ENCODE data around the gene UBA1.

UBA1 gene

GRCh38 chrX:47148946-47149345 lies 44.7 kb upstream of the UBA1 start:
- no peak overlapping the region for H3K14ac ChIP-seq (ENCODE audit: low read length in 2 of 2)
- WGBS: 70% methylated on average over 1 of the region's 2 CpGs
- no peak overlapping the region for H2BK15ac ChIP-seq (ENCODE audit: low read depth, poor library complexity, severe bottlenecking)
- no peaks in the 10 kb centered on the region for H3K9me3 ChIP-seq (ENCODE audit: control insufficient read depth, low read length)
- H3K4me3 ChIP-seq (ENCODE audit: insufficient read depth in 1 of 2, low read depth in 1 of 2, low read length in 2 of 2): no peak overlapping the region
- no peak overlapping the region for H3K4me2 ChIP-seq (ENCODE audit: low read length, poor library complexity, severe bottlenecking)
- H4K91ac ChIP-seq (ENCODE audit: low read length): no peak overlapping the region
- peaks cover 10 to 11% of the 10 kb centered on the region in 2 experiments for H3K36me3 ChIP-seq (ENCODE audit: control insufficient read depth in 1 of 2, insufficient read depth in 2 of 2, low read depth in 1 of 2, low read length in 2 of 2)
- peaks cover 0 to 18% of the 10 kb centered on the region in 2 experiments for H3K27me3 ChIP-seq (ENCODE audit: control insufficient read depth in 1 of 2, insufficient read depth in 1 of 2, low read length in 2 of 2)
- no peak overlapping the region for H2BK12ac ChIP-seq (ENCODE audit: low read length in 2 of 2)
- no peaks in the 10 kb centered on the region for H3K79me1 ChIP-seq (replicated peaks; ENCODE audit: low read length, poor library complexity, severe bottlenecking)
- no peak overlapping the region for H4K8ac ChIP-seq (ENCODE audit: low read length)
- no peak for DNase-seq
- no peak overlapping the region for H2BK5ac ChIP-seq (ENCODE audit: low read depth, low read length, poor library complexity, severe bottlenecking)
- H3K4me1 ChIP-seq (ENCODE audit: control insufficient read depth, insufficient read depth, low read depth, low read length): peaks cover 11% of the 10 kb centered on the region
- no peak overlapping the region for H3K18ac ChIP-seq (ENCODE audit: low read depth in 1 of 2, low read length in 2 of 2)
- H3K27ac ChIP-seq (ENCODE audit: low read length, poor library complexity, severe bottlenecking): no peak overlapping the region
- no peak overlapping the region for H2AFZ ChIP-seq (ENCODE audit: low read depth, low read length)
- no peak overlapping the region for H2BK120ac ChIP-seq (ENCODE audit: low read depth, low read length)
- H3K4ac ChIP-seq (ENCODE audit: low read depth in 1 of 2, low read length in 2 of 2): no peak overlapping the region
- H2AK5ac ChIP-seq (ENCODE audit: low read length, severe bottlenecking): no peak overlapping the region
- peak overlapping the region; percentile 32 for H3K9ac ChIP-seq (ENCODE audit: low read length)
- H3K23ac ChIP-seq (ENCODE audit: low read length in 2 of 2): no peak overlapping the region

DNA sequence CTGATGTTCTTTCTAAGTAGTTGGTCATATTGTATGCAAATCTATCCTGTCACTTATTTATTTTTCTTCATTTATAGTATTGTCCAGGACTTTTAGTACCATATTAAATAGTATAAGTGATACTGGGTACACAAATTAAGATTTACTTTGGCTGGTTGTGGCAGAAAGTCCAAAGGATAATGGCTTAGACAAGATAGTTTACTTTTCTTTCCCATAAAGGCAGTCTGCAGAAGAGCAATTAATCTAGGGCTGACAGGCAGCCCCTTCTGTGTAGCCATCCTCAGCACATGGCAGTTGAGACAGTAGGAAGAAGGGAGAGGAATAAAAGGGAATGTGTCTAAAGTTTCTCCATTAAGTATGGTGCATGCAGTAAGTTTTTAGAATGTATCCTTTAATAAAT lies 42.2 kb upstream of the UBA1 start:
- Histone ChIP-seq H3K27me3 (ENCODE audit: control insufficient read depth in 1 of 2, insufficient read depth in 1 of 2, low read length in 2 of 2) (peaks cover 0 to 20% of the 10 kb centered on the region in 2 experiments), H3K9me3 (ENCODE audit: control insufficient read depth, low read length) (no peaks in the 10 kb centered on the region), H3K14ac (ENCODE audit: low read length in 2 of 2) (no peak overlapping the region), H3K79me1 (replicated peaks; ENCODE audit: low read length, poor library complexity, severe bottlenecking) (no peaks in the 10 kb centered on the region), H3K9ac (ENCODE audit: low read length) (no peak overlapping the region), H2BK15ac (ENCODE audit: low read depth, poor library complexity, severe bottlenecking) (no peak overlapping the region), H3K23ac (ENCODE audit: low read length in 2 of 2) (no peak overlapping the region), H3K4ac (ENCODE audit: low read depth in 1 of 2, low read length in 2 of 2) (no peak overlapping the region), H2BK120ac (ENCODE audit: low read depth, low read length) (no peak overlapping the region), H2AFZ (ENCODE audit: low read depth, low read length) (no peak overlapping the region), H3K4me3 (ENCODE audit: insufficient read depth in 1 of 2, low read depth in 1 of 2, low read length in 2 of 2) (no peak overlapping the region), H3K4me2 (ENCODE audit: low read length, poor library complexity, severe bottlenecking) (no peak overlapping the region), H3K36me3 (ENCODE audit: control insufficient read depth in 1 of 2, insufficient read depth in 2 of 2, low read depth in 1 of 2, low read length in 2 of 2) (peaks cover 11 to 18% of the 10 kb centered on the region in 2 experiments), H4K8ac (ENCODE audit: low read length) (no peak overlapping the region), H3K27ac (ENCODE audit: low read length, poor library complexity, severe bottlenecking) (no peak overlapping the region), H4K91ac (ENCODE audit: low read length) (no peak overlapping the region), H2BK5ac (ENCODE audit: low read depth, low read length, poor library complexity, severe bottlenecking) (no peak overlapping the region), H3K4me1 (ENCODE audit: control insufficient read depth, insufficient read depth, low read depth, low read length) (peaks cover 11% of the 10 kb centered on the region), H2AK5ac (ENCODE audit: low read length, severe bottlenecking) (no peak overlapping the region), H3K18ac (ENCODE audit: low read depth in 1 of 2, low read length in 2 of 2) (no peak overlapping the region), H2BK12ac (ENCODE audit: low read length in 2 of 2) (no peak overlapping the region)
- DNase-seq: no peak

GRCh38 chrX:47156611-47157520 lies 36.8 kb upstream of the UBA1 start:
- no peak overlapping the region for H3K14ac ChIP-seq (ENCODE audit: low read length in 2 of 2)
- no peak overlapping the region for H3K27ac ChIP-seq (ENCODE audit: low read length, poor library complexity, severe bottlenecking)
- no peak overlapping the region for H2AFZ ChIP-seq (ENCODE audit: low read depth, low read length)
- H4K8ac ChIP-seq (ENCODE audit: low read length): no peak overlapping the region
- no peak overlapping the region for H2BK120ac ChIP-seq (ENCODE audit: low read depth, low read length)
- no peaks in the 10 kb centered on the region for H3K4me1 ChIP-seq (ENCODE audit: control insufficient read depth, insufficient read depth, low read depth, low read length)
- H3K4me3 ChIP-seq (ENCODE audit: insufficient read depth in 1 of 2, low read depth in 1 of 2, low read length in 2 of 2): no peak overlapping the region
- no peak overlapping the region for H2BK12ac ChIP-seq (ENCODE audit: low read length in 2 of 2)
- no peak overlapping the region for H2BK5ac ChIP-seq (ENCODE audit: low read depth, low read length, poor library complexity, severe bottlenecking)
- H3K9me3 ChIP-seq (ENCODE audit: control insufficient read depth, low read length): no peaks in the 10 kb centered on the region
- H3K27me3 ChIP-seq (ENCODE audit: control insufficient read depth in 1 of 2, insufficient read depth in 1 of 2, low read length in 2 of 2): peaks cover 0 to 21% of the 10 kb centered on the region in 2 experiments
- H3K23ac ChIP-seq (ENCODE audit: low read length in 2 of 2): no peak overlapping the region
- no peak overlapping the region for H4K91ac ChIP-seq (ENCODE audit: low read length)
- H3K9ac ChIP-seq (ENCODE audit: low read length): no peak overlapping the region
- no peak overlapping the region for H3K4me2 ChIP-seq (ENCODE audit: low read length, poor library complexity, severe bottlenecking)
- no peak overlapping the region for H2BK15ac ChIP-seq (ENCODE audit: low read depth, poor library complexity, severe bottlenecking)
- no peaks in the 10 kb centered on the region for H3K79me1 ChIP-seq (replicated peaks; ENCODE audit: low read length, poor library complexity, severe bottlenecking)
- H2AK5ac ChIP-seq (ENCODE audit: low read length, severe bottlenecking): no peak overlapping the region
- no peak for DNase-seq
- H3K4ac ChIP-seq (ENCODE audit: low read depth in 1 of 2, low read length in 2 of 2): no peak overlapping the region
- 97% methylated on average over 25 of the region's 26 CpGs for WGBS
- H3K36me3 ChIP-seq (ENCODE audit: control insufficient read depth in 1 of 2, insufficient read depth in 2 of 2, low read depth in 1 of 2, low read length in 2 of 2): peaks cover 12 to 34% of the 10 kb centered on the region in 2 experiments
- no peak overlapping the region for H3K18ac ChIP-seq (ENCODE audit: low read depth in 1 of 2, low read length in 2 of 2)

DNA sequence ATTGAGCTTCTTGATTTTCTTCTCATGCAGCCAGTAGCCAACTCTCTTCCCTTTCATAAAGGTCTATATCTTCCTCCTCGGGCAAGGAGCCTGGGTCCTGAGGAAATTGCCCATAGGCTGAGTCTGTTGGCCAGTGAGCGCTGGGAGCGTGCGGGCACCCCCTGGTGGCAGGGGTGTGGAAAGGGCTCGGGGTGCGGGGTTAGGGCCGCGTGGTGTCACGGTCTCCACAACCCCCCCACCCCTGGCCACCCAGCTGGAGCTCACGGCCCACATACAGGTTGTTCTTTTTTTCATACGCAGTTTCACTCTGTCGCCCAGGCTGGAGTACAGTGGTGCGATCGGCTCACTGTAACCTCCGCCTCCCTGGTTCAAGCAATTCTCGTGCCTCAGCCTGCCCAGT lies 35.5 kb upstream of the UBA1 start:
- H3K9me3 ChIP-seq (ENCODE audit: control insufficient read depth, low read length): no peaks in the 10 kb centered on the region
- H3K36me3 ChIP-seq (ENCODE audit: control insufficient read depth in 1 of 2, insufficient read depth in 2 of 2, low read depth in 1 of 2, low read length in 2 of 2): peaks cover 15 to 30% of the 10 kb centered on the region in 2 experiments
- no peak overlapping the region for H2BK15ac ChIP-seq (ENCODE audit: low read depth, poor library complexity, severe bottlenecking)
- H3K14ac ChIP-seq (ENCODE audit: low read length in 2 of 2): no peak overlapping the region
- H2BK5ac ChIP-seq (ENCODE audit: low read depth, low read length, poor library complexity, severe bottlenecking): no peak overlapping the region
- no peaks in the 10 kb centered on the region for H3K79me1 ChIP-seq (replicated peaks; ENCODE audit: low read length, poor library complexity, severe bottlenecking)
- H4K8ac ChIP-seq (ENCODE audit: low read length): no peak overlapping the region
- WGBS: 98% methylated on average over 15 of the region's 16 CpGs
- DNase-seq: no peak
- H3K27ac ChIP-seq (ENCODE audit: low read length, poor library complexity, severe bottlenecking): no peak overlapping the region
- H3K27me3 ChIP-seq (ENCODE audit: control insufficient read depth in 1 of 2, insufficient read depth in 1 of 2, low read length in 2 of 2): peaks cover 0 to 20% of the 10 kb centered on the region in 2 experiments
- H3K18ac ChIP-seq (ENCODE audit: low read depth in 1 of 2, low read length in 2 of 2): no peak overlapping the region
- H2BK12ac ChIP-seq (ENCODE audit: low read length in 2 of 2): no peak overlapping the region
- H3K23ac ChIP-seq (ENCODE audit: low read length in 2 of 2): no peak overlapping the region
- no peak overlapping the region for H2AFZ ChIP-seq (ENCODE audit: low read depth, low read length)
- no peak overlapping the region for H3K9ac ChIP-seq (ENCODE audit: low read length)
- H4K91ac ChIP-seq (ENCODE audit: low read length): no peak overlapping the region
- no peak overlapping the region for H3K4me3 ChIP-seq (ENCODE audit: insufficient read depth in 1 of 2, low read depth in 1 of 2, low read length in 2 of 2)
- no peaks in the 10 kb centered on the region for H3K4me1 ChIP-seq (ENCODE audit: control insufficient read depth, insufficient read depth, low read depth, low read length)
- no peak overlapping the region for H2BK120ac ChIP-seq (ENCODE audit: low read depth, low read length)
- no peak overlapping the region for H3K4me2 ChIP-seq (ENCODE audit: low read length, poor library complexity, severe bottlenecking)
- H3K4ac ChIP-seq (ENCODE audit: low read depth in 1 of 2, low read length in 2 of 2): no peak overlapping the region
- no peak overlapping the region for H2AK5ac ChIP-seq (ENCODE audit: low read length, severe bottlenecking)
